NT2/D1 (cell line): ENCODE data around the gene COBL.

ENCODE experiments used
- SUZ12 ChIP-seq: IDR thresholded peaks from 2 replicates; pipeline ENCODE4 v1.6.1; 2011; ENCODE audit not compliant: insufficient read length, insufficient read depth; ENCODE audit errors: extremely low read depth
- YY1 ChIP-seq: IDR thresholded peaks from 2 replicates; pipeline ENCODE4 v1.6.1; 2011; ENCODE audit not compliant: insufficient read length, insufficient read depth
- ZNF274 ChIP-seq: IDR thresholded peaks from 2 replicates; pipeline ENCODE4 v1.6.1; 2011; ENCODE audit warnings: mild to moderate bottlenecking, low read depth, low read length

GRCh38 chr7:51045319-51046102 is 271.1 kb downstream of the COBL start:
- TF ChIP-seq ZNF274, result no peak
- TF ChIP-seq YY1, result no peak
- no peak for TF ChIP-seq SUZ12
